ENCODE results near the gene ALG2. TPM values are rescaled to one million over a fixed set of nuclear protein-coding genes. Genes with fewer than 3 reads are reported as not detected.

Gene ALG2
- total and polyA plus RNA-seq, 11 donors = 8.7 to 21.6 (median 14.8) TPM

DNA sequence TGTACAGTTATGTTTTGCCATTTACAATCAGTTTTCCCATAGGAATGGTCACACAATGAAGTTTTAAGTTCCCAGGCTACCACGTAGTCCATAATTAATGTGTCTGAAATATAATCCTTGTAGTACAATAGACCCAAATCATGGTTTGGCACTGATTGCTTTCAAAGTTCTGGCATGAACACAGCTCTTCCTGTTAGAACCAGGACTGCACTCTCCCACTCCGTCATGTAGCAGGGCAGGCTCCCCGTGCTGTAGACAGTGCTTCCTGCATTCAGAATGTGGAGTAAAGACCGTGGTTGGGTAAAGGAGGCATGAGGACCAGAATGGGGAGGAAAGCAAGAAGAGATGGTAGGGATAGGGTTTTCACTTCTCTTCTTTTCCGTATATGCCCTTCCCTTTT, 4.3 kb upstream of the ALG2 start:
- TF ChIP-seq, protein P1, sequence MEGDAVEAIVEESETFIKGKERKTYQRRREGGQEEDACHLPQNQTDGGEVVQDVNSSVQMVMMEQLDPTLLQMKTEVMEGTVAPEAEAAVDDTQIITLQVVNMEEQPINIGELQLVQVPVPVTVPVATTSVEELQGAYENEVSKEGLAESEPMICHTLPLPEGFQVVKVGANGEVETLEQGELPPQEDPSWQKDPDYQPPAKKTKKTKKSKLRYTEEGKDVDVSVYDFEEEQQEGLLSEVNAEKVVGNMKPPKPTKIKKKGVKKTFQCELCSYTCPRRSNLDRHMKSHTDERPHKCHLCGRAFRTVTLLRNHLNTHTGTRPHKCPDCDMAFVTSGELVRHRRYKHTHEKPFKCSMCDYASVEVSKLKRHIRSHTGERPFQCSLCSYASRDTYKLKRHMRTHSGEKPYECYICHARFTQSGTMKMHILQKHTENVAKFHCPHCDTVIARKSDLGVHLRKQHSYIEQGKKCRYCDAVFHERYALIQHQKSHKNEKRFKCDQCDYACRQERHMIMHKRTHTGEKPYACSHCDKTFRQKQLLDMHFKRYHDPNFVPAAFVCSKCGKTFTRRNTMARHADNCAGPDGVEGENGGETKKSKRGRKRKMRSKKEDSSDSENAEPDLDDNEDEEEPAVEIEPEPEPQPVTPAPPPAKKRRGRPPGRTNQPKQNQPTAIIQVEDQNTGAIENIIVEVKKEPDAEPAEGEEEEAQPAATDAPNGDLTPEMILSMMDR (IDR thresholded peaks at IDR 0.05) = no peak
- TF ChIP-seq POLR2A (IDR thresholded peaks at IDR 0.05) = no peak
- Histone ChIP-seq H3K4me3 (no peak overlapping the region), H3K36me3 (peaks cover 0 to 59% (median 41%) of the 10 kb centered on the region in 9 donors), H3K27ac (peak overlapping the region in 3 of 12 donors; percentile 25 to 47 (median 33)), H3K27me3 (no peaks in the 10 kb centered on the region), H3K9me3 (no peaks in the 10 kb centered on the region), H3K4me1 (peaks cover 15 to 43% (median 39%) of the 10 kb centered on the region in 12 donors)
- WGBS, 4 donors = 39 to 59% (median 48%) methylated on average over 5 of the region's 5 CpGs
- ATAC-seq (no peak), DNase-seq (peak in 1 of 5 donors; percentile 8)
- intact Hi-C loops (cut with DNase I) = loop anchor here in 1 of 10 donors (10.0 kb wide), 1 partner anchor 599 kb away; the partner anchor contains the start of gene NR4A3

DNA sequence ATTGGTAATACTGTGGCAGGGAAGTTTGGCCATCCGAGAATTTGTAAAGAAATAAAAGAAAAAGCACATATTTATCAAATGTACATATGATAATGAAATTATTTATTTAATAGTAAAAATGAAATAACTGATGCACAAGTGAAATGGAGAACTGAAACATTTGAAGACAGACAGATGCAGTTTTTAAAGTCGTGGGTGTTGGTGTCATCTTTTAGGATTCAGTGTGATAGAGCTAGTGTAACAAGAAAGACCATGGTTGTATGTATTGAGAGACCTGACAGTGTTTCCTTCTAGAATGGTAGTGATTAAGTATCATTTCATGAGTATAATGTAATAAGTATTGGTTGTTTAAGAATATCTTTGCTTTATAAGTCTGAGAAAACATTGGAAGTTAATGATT, 2.7 kb upstream of the ALG2 start:
- DNase-seq = no peak
- TF ChIP-seq, protein P1 (IDR thresholded peaks at IDR 0.05) = no peak
- TF ChIP-seq POLR2A (IDR thresholded peaks at IDR 0.05) = no peak
- intact Hi-C loops (cut with DNase I) = loop anchor here in 3 of 10 donors (5.0 to 10.0 kb wide), 3 partner anchors 117 to 600 kb away; partner anchors contain the start of genes NR4A3 (in 2 of the 3) and TGFBR1 (in 1 of the 3)
- H3K27me3 ChIP-seq = no peaks in the 10 kb centered on the region
- peaks cover 0 to 43% (median 25%) of the 10 kb centered on the region in 9 donors for H3K36me3 ChIP-seq
- ATAC-seq = no peak
- no peak overlapping the region for H3K4me3 ChIP-seq
- WGBS, 4 donors = 85 to 90% (median 86%) methylated on average over 2 of the region's 2 CpGs
- H3K27ac ChIP-seq = no peak overlapping the region
- no peaks in the 10 kb centered on the region for H3K9me3 ChIP-seq
- H3K4me1 ChIP-seq = peaks cover 23 to 56% (median 53%) of the 10 kb centered on the region in 12 donors

DNA sequence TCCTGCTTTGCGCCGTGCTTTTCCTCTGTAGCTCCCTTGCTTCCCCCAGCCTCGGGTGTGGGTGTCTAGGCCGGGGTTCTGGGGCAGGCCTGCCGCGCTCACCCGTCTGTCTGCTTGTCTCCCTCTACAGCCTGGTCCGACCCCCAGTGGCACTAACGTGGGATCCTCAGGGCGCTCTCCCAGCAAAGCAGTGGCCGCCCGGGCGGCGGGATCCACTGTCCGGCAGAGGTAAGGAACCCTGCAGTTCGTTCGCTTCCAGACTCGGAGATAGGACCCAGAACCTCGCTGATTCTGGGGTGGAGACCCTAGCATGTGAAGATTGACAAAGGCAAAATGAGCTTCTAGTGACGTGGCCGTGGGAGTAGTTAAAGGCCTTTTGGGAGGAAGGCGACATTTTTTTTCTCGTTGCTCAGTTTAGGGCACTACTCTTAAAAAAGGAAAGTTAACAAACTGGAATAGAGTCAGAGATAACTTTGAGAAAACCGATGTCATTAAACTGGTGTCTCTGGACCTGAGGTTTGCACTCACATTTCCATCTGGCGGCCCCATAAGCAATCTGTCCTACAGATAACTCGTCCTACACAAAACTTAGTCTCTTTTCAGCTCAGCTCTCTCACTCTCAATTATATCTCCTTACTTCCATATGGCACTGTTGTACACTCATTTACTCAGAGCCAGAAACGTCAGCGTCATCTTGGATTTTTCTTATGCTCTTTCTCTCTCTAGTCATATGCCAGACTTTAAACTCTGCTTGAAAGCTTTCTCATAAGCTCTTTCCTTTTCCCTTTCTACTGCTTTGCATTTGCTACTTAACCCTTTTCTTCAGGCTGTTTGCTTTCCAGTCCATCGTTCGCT, 901 bp upstream of the ALG2 start:
- Histone ChIP-seq H3K27me3 (no peaks in the 10 kb centered on the region), H3K9me3 (no peaks in the 10 kb centered on the region), H3K4me3 (peak overlapping the region; percentile 60 to 99 (median 87)), H3K27ac (peak overlapping the region; percentile 88 to 99 (median 94)), H3K4me1 (peaks cover 23 to 71% (median 66%) of the 10 kb centered on the region in 12 donors), H3K36me3 (peaks cover 0 to 36% (median 15%) of the 10 kb centered on the region in 9 donors)
- no peak for TF ChIP-seq POLR2A (IDR thresholded peaks at IDR 0.05)
- TF ChIP-seq, protein P1 (IDR thresholded peaks at IDR 0.05) = no peak
- intact Hi-C loops (cut with DNase I) = loop anchor here in 3 of 10 donors (5.0 to 10.0 kb wide), 3 partner anchors 115 to 602 kb away; partner anchors contain the start of genes NR4A3 (in 2 of the 3) and TGFBR1 (in 1 of the 3)
- peak in 1 of 5 donors; percentile 64 for DNase-seq
- ATAC-seq = peak in 3 of 4 donors; percentile 17 to 48 (median 44)
- WGBS, 4 donors = 6 to 7% (median 7%) methylated on average over 30 of the region's 30 CpGs

DNA sequence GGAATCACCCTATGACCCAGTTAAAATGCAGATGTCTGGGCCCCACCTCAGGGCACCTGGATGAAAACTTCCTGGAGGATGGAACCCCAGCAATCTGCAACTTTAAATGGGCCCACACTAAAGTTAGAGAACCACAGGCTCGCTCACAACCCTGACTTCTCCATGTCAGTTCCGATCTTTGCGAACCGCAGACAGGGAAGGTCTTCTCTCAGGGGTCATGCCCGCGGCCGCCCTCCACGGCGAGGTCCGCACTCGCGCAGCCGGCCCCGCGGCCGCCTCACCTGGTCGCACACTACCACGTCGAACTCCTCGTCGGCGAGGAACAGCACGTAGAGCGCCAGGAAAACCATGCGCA, 499 bp downstream of the ALG2 start:
- ATAC-seq = no peak
- H3K27me3 ChIP-seq = no peaks in the 10 kb centered on the region
- peaks cover 23 to 78% (median 68%) of the 10 kb centered on the region in 12 donors for H3K4me1 ChIP-seq
- no peak for DNase-seq
- peak overlapping the region; percentile 88 to 99 (median 94) for H3K27ac ChIP-seq
- H3K4me3 ChIP-seq = peak overlapping the region; percentile 60 to 99 (median 87)
- H3K9me3 ChIP-seq = no peaks in the 10 kb centered on the region
- H3K36me3 ChIP-seq = peaks cover 0 to 45% (median 17%) of the 10 kb centered on the region in 9 donors
- TF ChIP-seq POLR2A (IDR thresholded peaks at IDR 0.05) = no peak
- TF ChIP-seq, protein P1 (IDR thresholded peaks at IDR 0.05) = no peak
- 0 to 1% (median 1%) methylated on average over 22 to 25 of the region's 25 CpGs for WGBS, 4 donors
- intact Hi-C loops (cut with DNase I) = loop anchor here in 3 of 10 donors (5.0 to 10.0 kb wide), 3 partner anchors 114 to 604 kb away; partner anchors contain the start of genes NR4A3 (in 2 of the 3) and TGFBR1 (in 1 of the 3)

Data from heart left ventricle (tissue), 16 donors.